GM18507 (cell line): ENCODE data around the gene XIRP2.
"Not testable (repeated sequence)": the region's sequence is repeated elsewhere in the genome, so short reads cannot be mapped to it uniquely, and the experiment has no call there.

Source experiments
- DNase-seq: peaks from one replicate; pipeline ENCODE4 v3.0.0; 2011; ENCODE audit warnings: low read depth; ENCODE audit not compliant: insufficient read length; ENCODE audit errors: extremely low spot score
- FAIRE-seq: peaks from 2 replicates; lab custom pipeline; 2011; peaks lifted over from hg19 to GRCh38; lab: Jason Lieb, UNC

XIRP2 gene

GRCh38 chr2:167013227-167013626, 124.9 kb downstream of the XIRP2 start:
- FAIRE-seq: no peak

GRCh38 chr2:167015806-167016205, 127.5 kb downstream of the XIRP2 start:
- DNase-seq (no peak), FAIRE-seq (no peak)

More at GRCh38 chr2:167013227-167013626, 124.9 kb downstream of the XIRP2 start:
- no peak for DNase-seq

GRCh38 chr2:167017021-167017420, 128.7 kb downstream of the XIRP2 start:
- FAIRE-seq (no peak), DNase-seq (no peak)

- FAIRE-seq (no peak), DNase-seq (no peak)
These were observed 130.3 kb downstream of the XIRP2 start for GRCh38 chr2:167018590-167018989.

- FAIRE-seq: no peak
- no peak for DNase-seq
These were observed 140.2 kb downstream of the XIRP2 start for GRCh38 chr2:167028503-167028902.

- FAIRE-seq, DNase-seq: not testable (repeated sequence)
These were observed 146.7 kb downstream of the XIRP2 start for GRCh38 chr2:167034976-167035375.

- DNase-seq (no peak), FAIRE-seq (no peak)
These were observed 160.5 kb downstream of the XIRP2 start for GRCh38 chr2:167048829-167049228.

GRCh38 chr2:167049659-167050058, 161.4 kb downstream of the XIRP2 start:
- FAIRE-seq: no peak

GRCh38 chr2:167052825-167053224, 164.5 kb downstream of the XIRP2 start:
- DNase-seq (no peak), FAIRE-seq (no peak)

More at GRCh38 chr2:167049659-167050058, 161.4 kb downstream of the XIRP2 start:
- no peak for DNase-seq

- FAIRE-seq (no peak), DNase-seq (no peak)
These were observed 166.6 kb downstream of the XIRP2 start for GRCh38 chr2:167054881-167055280.

- no peak for FAIRE-seq
- no peak for DNase-seq
These were observed 169.2 kb downstream of the XIRP2 start for GRCh38 chr2:167057446-167057845.

- DNase-seq: no peak
- FAIRE-seq: no peak
These were observed 170.9 kb downstream of the XIRP2 start for GRCh38 chr2:167059173-167059572.

GRCh38 chr2:167069855-167070254, 181.6 kb downstream of the XIRP2 start:
- DNase-seq (no peak), FAIRE-seq (no peak)

- not testable (repeated sequence) for DNase-seq, FAIRE-seq
These were observed 187.4 kb downstream of the XIRP2 start for GRCh38 chr2:167075708-167076107.

GRCh38 chr2:167098931-167099330, 210.7 kb downstream of the XIRP2 start:
- not testable (repeated sequence) for DNase-seq, FAIRE-seq

- DNase-seq (no peak), FAIRE-seq (no peak)
These were observed 212.2 kb downstream of the XIRP2 start for GRCh38 chr2:167100506-167100905.

GRCh38 chr2:167103028-167103756, 214.9 kb downstream of the XIRP2 start:
- no peak for FAIRE-seq

GRCh38 chr2:167103757-167104133, 215.5 kb downstream of the XIRP2 start:
- no peak for FAIRE-seq
- no peak for DNase-seq

More at GRCh38 chr2:167103028-167103756, 214.9 kb downstream of the XIRP2 start:
- no peak for DNase-seq

- FAIRE-seq: no peak
- DNase-seq: no peak
These were observed 216.4 kb downstream of the XIRP2 start for GRCh38 chr2:167104691-167105090.

- not testable (repeated sequence) for FAIRE-seq, DNase-seq
These were observed 221.4 kb downstream of the XIRP2 start for GRCh38 chr2:167109682-167110081.

GRCh38 chr2:167110345-167110744, 222.1 kb downstream of the XIRP2 start:
- no peak for FAIRE-seq
- no peak for DNase-seq
